Activated CD4-positive, CD25-positive, alpha-beta regulatory T cell treated with anti-CD3 and anti-CD28 coated beads, Interleukin-2, amount 50 U/mL, for 16 hours (primary cell): ENCODE results near the gene KLF17.
"Not testable (repeated sequence)": the region's sequence is repeated elsewhere in the genome, so short reads cannot be mapped to it uniquely, and the experiment has no call there.

Experiments
- DNase-seq: peaks from one replicate; pipeline ENCODE4 v3.0.0-alpha.2; 2020; ENCODE audit warnings: low read depth, low spot score

KLF17 gene

DNA sequence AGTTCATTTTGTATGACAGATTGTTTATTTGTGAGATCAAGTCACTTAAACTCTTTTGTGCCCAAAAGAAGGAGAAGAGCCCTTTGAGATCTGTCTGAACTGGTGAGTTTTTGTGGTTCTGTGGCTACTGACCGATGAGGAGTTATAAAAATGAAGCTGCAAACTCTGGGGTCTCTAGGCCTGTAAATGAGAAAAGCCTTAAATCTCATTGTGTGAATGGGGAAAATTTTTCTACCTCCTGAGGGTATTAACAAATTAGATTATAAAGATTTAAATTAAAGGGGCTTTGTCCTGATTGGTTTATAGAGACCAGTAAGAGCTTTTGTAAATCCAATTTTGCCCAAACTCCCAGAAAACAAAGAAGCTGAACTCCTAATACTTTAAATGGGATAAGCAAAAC lies 9.7 kb upstream of the KLF17 start:
- no peak for DNase-seq

GRCh38 chr1:44110916-44111315 lies 7.7 kb upstream of the KLF17 start:
- DNase-seq: no peak

- no peak for DNase-seq
Measured at GRCh38 chr1:44111861-44112260, 6.8 kb upstream of the KLF17 start.

GRCh38 chr1:44112486-44112885 lies 6.1 kb upstream of the KLF17 start:
- no peak for DNase-seq

GRCh38 chr1:44113095-44113609 lies 5.5 kb upstream of the KLF17 start:
- no peak for DNase-seq

- DNase-seq: no peak
Measured at GRCh38 chr1:44114098-44114497, 4.5 kb upstream of the KLF17 start.

DNA sequence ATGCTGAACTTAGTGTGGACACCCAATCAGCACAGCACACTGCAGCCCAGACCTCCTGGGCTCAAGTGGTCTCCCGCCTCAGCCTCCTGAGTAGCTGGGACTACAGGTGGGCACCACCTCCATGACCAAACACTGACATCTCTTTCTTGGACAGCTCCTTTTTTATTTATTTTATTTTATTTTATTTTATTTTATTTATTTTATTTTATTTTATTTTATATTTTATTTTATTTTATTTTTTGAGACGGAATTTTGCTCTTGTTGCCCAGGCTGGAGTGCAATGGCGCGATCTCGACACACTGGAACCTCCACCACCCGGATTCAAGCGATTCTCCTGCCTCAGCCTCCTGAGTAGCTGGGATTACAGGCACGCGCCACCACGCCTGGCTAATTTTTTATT lies 1.3 kb upstream of the KLF17 start:
- not testable (repeated sequence) for DNase-seq

GRCh38 chr1:44119525-44119924 lies 904 bp downstream of the KLF17 start:
- DNase-seq: no peak

DNA sequence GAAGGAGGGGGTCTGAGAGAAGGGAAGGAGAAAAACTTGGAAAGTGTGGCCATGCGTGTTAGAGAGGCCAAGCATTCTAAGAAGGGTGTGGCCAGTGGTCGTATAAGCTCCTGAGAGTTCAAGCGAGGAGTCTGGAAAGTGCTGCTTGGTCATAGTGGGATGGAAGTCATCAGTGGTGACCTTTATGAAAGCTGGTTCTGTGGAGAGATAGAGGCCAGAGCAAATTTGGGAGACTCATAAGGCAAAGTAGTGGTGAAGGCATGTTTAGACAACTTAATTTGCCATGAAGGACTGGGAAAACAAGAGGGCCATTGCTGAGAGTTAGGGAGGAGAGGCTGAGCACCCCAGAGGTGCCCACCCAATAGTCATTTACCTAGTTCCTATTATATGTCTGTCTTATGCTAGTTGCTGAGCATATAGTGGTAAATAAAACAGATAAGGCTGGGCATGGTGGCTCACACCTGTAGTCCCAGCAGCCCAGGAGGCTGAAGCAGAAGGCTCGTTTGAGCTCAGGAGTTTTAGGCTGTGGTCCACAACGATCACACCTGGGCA lies 1.9 kb downstream of the KLF17 start:
- no peak for DNase-seq

DNA sequence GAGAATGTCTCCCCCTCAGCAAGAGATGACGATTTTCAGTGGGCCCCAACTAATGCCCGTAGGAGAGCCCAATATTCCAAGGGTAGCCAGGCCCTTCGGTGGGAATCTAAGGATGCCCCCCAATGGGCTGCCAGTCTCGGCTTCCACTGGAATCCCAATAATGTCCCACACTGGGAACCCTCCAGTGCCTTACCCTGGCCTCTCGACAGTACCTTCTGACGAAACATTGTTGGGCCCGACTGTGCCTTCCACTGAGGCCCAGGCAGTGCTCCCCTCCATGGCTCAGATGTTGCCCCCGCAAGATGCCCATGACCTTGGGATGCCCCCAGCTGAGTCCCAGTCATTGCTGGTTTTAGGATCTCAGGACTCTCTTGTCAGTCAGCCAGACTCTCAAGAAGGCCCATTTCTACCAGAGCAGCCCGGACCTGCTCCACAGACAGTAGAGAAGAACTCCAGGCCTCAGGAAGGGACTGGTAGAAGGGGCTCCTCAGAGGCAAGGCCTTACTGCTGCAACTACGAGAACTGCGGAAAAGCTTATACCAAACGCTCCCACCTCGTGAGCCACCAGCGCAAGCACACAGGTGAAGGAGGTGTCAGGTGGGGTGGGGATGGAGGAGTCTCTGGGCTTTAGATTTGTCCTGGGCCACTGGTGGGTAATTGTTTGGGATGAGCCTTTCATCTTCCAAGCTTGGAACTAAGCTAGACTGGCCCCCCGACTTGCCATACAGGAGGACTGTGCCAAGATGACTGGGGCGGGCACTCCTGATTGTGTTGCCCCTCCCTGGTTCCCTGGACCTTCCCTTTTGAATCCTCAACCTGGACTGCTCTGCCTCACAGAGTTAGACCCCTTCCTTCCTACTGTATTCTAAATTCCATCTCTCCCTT lies 11.2 kb downstream of the KLF17 start:
- no peak for DNase-seq

DNA sequence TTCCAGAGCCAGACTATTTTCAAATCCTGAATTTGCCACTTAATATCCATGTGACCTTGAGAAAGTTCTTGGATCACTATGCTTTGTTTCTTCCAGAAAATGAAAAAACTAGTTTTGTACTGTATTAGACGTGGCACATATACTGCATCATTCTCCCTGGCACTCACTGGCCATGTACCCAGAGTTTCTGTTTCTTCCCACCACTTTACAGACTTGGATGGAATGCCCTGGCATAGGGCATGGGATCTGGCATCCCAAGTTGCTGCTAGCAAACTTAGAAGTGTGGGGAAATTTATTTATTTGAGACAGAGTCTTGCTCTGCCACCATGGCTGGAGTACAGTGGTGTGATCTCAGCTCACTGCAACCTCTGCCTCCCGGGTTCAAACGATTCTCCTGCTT lies 12.8 kb downstream of the KLF17 start:
- DNase-seq: no peak

DNA sequence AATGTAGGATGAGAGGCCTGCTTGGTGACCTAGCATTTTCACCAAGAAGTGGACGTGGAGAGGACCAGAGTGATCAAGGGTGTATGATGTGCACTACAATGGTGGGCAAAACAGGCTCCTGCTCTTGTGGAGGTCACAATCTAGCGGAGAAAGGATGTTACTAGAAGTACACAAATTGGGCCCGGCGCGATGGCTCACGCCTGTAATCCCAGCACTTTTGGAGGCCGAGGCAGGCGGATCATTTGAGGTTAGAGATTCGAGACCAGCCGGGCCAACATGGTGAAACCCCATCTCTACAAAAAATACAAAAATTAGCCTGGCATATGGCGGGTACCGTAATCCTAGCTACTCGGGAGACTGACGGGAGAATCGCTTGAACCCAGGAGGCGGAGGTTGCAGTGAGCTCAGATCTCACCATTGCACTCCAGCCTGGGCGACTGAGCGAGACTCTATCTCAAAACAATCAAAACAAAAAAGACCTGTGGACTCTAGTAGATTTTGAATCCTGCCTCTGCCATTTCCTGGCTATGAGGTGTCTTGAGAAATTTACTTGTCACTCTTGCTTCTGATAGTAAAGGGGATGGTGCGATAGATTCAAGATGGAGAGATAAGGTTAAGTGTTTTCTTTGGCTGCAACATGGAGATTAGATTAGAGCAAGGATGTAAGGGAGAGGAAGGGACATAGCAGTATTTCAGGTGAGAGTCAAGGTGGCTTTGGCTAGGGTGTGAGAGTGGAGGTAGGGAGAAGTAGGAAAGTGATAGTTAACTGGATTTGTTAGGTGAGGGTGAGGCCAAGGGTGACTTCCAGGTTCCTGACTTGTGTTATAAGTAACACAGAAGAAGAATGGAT lies 15.7 kb downstream of the KLF17 start:
- DNase-seq: no peak

DNA sequence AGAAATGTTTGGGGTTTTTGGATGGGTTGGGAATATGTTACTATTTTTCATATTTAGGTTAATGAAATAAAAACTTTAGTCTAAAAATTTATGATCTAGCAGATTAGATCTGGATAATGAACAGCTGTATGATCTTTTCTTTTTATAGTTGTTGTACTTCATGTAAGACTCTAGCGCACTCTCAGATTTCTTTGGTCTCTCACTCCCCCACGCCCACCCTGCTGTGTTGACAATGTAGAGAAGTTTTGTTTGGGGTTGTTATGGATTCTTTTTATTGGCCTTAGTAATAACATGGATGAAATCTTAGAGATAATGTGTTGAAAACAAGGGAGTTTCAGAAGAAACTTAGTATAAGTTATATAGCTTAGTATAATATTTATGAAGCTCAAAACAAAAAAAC lies 17.3 kb downstream of the KLF17 start:
- no peak for DNase-seq

GRCh38 chr1:44138239-44138638 lies 19.6 kb downstream of the KLF17 start:
- DNase-seq: no peak

DNA sequence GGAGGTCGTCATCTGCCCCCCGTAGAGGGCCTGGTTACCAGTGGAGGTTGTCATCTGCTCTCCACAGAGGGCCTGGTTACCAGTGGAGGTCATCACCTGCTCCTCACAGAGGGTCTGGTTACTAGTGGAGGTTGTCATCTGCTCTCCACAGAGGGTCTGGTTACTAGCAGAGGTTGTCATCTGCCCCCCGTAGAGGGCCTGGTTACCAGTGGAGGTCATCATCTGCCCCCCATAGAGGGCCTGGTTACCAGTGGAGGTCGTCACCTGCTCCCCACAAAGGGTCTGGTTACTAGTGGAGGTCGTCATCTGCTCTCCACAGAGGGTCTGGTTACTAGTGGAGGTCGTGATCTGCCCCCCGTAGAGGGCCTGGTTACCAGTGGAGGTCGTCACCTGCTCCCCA lies 20.9 kb downstream of the KLF17 start:
- DNase-seq: not testable (repeated sequence)

DNA sequence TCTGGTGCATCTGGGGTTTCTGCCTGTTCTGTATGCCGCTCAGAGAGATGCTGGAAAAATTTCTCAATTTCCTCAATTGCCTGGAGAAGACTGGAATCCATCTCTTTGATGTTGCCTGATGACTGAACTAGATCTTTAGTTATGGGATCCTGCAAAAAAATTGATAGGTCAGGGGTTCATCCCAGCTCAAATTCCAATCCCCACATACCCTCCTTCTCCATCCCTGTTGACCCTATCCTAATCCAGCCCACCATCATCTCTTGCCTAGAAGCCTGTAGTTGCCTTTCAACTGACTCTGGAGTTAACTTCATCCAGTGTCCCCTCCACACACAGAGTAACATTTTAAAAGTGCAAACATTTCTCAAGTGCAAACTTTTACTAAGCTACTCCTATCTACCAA lies 22.9 kb downstream of the KLF17 start, which contains the start of gene KLF18:
Gene KLF18, minus strand, starts transcription at position 101 of the 400 bp plus-strand sequence. Its CDS starts 0 bp downstream, at position 101.
- no peak for DNase-seq

DNA sequence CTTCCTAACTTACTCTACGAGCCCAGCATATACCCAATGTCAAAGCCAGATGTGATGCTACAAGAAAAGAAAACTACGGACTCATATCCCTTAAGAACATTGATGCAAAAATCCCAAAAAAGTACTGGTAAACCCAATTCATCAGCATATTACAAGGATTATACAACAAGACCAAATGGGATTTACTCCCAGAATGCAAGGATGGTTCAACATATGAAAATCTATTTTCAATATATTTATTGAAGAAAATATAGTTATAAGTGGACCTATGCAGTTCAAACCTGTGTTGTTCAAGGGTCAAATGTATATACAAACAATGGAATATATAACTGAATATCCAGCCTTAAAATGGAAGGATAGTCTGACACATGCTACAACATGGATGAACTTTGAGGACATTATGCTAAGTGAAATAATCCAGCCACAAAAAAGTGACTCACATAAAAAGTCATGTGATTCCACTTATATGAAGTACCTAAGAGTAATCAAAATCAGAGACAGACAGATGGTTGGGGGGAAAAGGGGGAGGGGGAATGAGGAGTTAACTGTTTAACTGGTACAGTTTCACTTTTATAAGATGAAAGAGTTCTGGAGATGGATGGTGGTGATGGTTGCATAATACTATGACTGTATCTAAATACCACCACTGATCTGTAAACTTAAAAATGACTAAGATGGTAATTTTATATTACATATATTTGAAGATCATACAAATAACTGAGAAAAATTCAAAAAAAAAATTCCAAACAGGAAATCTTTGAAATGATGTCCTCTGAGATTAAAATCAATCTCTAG lies 26.5 kb downstream of the KLF17 start:
- DNase-seq: no peak

DNA sequence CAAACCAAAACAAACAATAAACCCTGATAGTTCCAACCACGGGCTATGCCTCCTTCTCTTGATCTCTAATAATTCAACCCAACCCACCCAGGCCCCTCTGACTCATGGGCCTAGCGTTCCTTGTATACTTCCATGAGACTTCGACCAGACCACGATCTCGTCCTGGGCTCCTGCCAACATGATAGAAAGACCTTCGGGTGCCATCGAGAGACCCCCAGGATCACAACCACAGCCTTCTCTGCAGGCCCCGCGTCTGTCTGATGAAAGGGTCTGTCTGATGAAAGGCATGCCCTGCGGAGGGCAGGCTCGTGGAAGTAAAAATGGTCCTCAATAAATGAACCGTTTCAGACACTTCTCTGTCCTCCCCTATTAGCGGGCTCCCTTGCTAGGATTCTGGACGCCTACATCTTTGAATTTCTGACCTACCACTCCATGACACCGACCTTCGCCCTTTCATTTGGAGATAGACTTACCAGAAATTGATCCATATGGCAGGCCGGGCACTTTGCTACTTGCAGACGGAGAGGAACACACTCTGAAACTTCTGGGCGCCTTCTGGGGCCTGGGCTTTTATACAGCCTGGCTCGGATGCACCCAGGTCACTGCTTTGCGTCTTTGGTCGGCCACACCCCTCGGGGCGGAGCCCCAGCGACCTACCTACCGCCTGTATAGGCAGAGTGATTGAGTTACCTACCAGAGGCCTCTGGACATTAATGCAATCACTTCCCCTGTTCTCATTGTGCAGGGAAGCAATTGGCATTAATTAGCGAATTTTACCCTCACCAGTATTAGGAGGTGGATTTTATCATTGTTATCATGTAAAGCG lies 28.1 kb downstream of the KLF17 start:
- no peak for DNase-seq

GRCh38 chr1:44147582-44147981 lies 29.0 kb downstream of the KLF17 start:
- DNase-seq: no peak

GRCh38 chr1:44151332-44151731 lies 32.7 kb downstream of the KLF17 start:
- DNase-seq: no peak
